HepG2 (cell line): ENCODE measurements around the gene C1R. TPM values are rescaled to one million over a fixed set of nuclear protein-coding genes. Genes with fewer than 3 reads are reported as not detected.

Experiments
- AGO2 ChIP-seq: fragments of 200-400 bp; formaldehyde crosslinking; optimal IDR thresholded peaks from 2 replicates; pipeline ENCODE3; 2017; ENCODE audit warnings: mild to moderate bottlenecking, low read depth, low read length, moderate library complexity
- HDAC6 ChIP-seq: fragments of 200-600 bp; sonication (generic); IDR thresholded peaks from 2 replicates; pipeline ENCODE4 v1.7.0; 2017; ENCODE audit warnings: mild to moderate bottlenecking, antibody characterized with exemption, low read length, low read depth
- HOXA3 ChIP-seq: sonication (generic); formaldehyde crosslinking; IDR thresholded peaks from 2 replicates; pipeline ENCODE4 v1.5.0; 2020; ENCODE audit warnings: missing genetic modification reagents
- NAIF1 ChIP-seq: sonication (generic); formaldehyde crosslinking; IDR thresholded peaks from 2 replicates; pipeline ENCODE4 v1.5.0; 2020; ENCODE audit warnings: mild to moderate bottlenecking, missing genetic modification reagents, borderline replicate concordance
- POLR2G ChIP-seq: fragments of 200-400 bp; formaldehyde crosslinking; IDR thresholded peaks from 2 replicates; pipeline ENCODE4 v1.6.1; 2018; ENCODE audit warnings: mild to moderate bottlenecking, low read depth, low read length, moderate library complexity
- PRPF4 ChIP-seq: fragments of 200-400 bp; formaldehyde crosslinking; IDR thresholded peaks from 2 replicates; pipeline ENCODE4 v1.6.1; 2016; ENCODE audit warnings: low read length, low read depth; ENCODE audit not compliant: poor library complexity, severe bottlenecking
- SP2 ChIP-seq: sonication (generic); formaldehyde crosslinking; IDR thresholded peaks from 2 replicates; pipeline ENCODE4 v1.5.1; 2020; ENCODE audit warnings: mild to moderate bottlenecking, missing genetic modification reagents
- YEATS4 ChIP-seq: sonication (generic); formaldehyde crosslinking; IDR thresholded peaks from 2 replicates; pipeline ENCODE4 v1.4.0; 2020; ENCODE audit warnings: missing genetic modification reagents, borderline replicate concordance
- ZFP90 ChIP-seq: sonication (generic); formaldehyde crosslinking; IDR thresholded peaks from 2 replicates; pipeline ENCODE4 v1.8.0; 2022; ENCODE audit warnings: missing genetic modification reagents, mild to moderate bottlenecking, inconsistent platforms, borderline replicate concordance
- ZNF17 ChIP-seq: sonication (generic); formaldehyde crosslinking; IDR thresholded peaks from 2 replicates; pipeline ENCODE4 v1.5.0; 2020; ENCODE audit warnings: mild to moderate bottlenecking, missing genetic modification reagents
- ZNF430 ChIP-seq: sonication (generic); formaldehyde crosslinking; IDR thresholded peaks from 2 replicates; pipeline ENCODE4 v1.9.0; 2021; ENCODE audit warnings: mild to moderate bottlenecking, missing genetic modification reagents
- ZNF550 ChIP-seq: sonication (generic); formaldehyde crosslinking; IDR thresholded peaks from 2 replicates; pipeline ENCODE4 v1.4.0; 2020; ENCODE audit warnings: mild to moderate bottlenecking, missing genetic modification reagents, borderline replicate concordance
- ZNF557 ChIP-seq: sonication (generic); formaldehyde crosslinking; IDR thresholded peaks from 2 replicates; pipeline ENCODE4 v1.4.0; 2020; ENCODE audit warnings: missing genetic modification reagents
- ZNF564 ChIP-seq: sonication (generic); formaldehyde crosslinking; IDR thresholded peaks from 2 replicates; pipeline ENCODE4 v1.8.1; 2023; ENCODE audit warnings: mild to moderate bottlenecking, missing genetic modification reagents
- ZNF83 ChIP-seq: sonication (generic); formaldehyde crosslinking; IDR thresholded peaks from 2 replicates; pipeline ENCODE4 v1.4.0; 2020; ENCODE audit warnings: missing genetic modification reagents, mild to moderate bottlenecking, borderline replicate concordance
- ZSCAN9 ChIP-seq: IDR thresholded peaks from 2 replicates; pipeline ENCODE4 v1.6.1; 2016; ENCODE audit warnings: borderline replicate concordance
- polyA plus RNA-seq, 8 experiments: library from polyadenylated mRNA; depleted of rRNA in 3 of 8; stranded (reverse) in 7 of 8; unstranded in 1 of 8; fragments of >200 nt; fragmentation: Illumina TruSeq in 4 of 8; extraction: Trizol in 4 of 8; gene quantifications; 2 replicates each; pipeline versions ENCODE4 v1.2.1 to v1.2.3, GENCODE V29; 2011 to 2016; ENCODE audit warnings: low read depth in 4 of 8, missing spikeins in 1 of 8, mixed read lengths in 1 of 8; ENCODE audit not compliant: insufficient read depth in 1 of 8
- total RNA-seq, 5 experiments: library from RNA; depleted of rRNA; stranded (reverse); fragments of >200 nt; fragmentation: Illumina TruSeq; extraction: Trizol; gene quantifications; 2 replicates each; pipeline ENCODE4 v1.2.3, GENCODE V29; 2016; ENCODE audit warnings: low read depth in 1 of 5
- TF ChIP-seq, protein P1 (sequence below): sonication (generic); formaldehyde crosslinking; IDR thresholded peaks from 2 replicates; pipeline ENCODE4 v1.4.0; 2020; ENCODE audit warnings: missing genetic modification reagents, mild to moderate bottlenecking, borderline replicate concordance
- TF ChIP-seq, protein P2 (sequence below): IDR thresholded peaks from 2 replicates; pipeline ENCODE4 v1.6.1; 2016; ENCODE audit warnings: control low read depth
- TF ChIP-seq, protein P3 (sequence below): IDR thresholded peaks from 2 replicates; pipeline ENCODE4 v1.6.1; 2016; ENCODE audit warnings: low read depth, borderline replicate concordance
- TF ChIP-seq, protein P4 (sequence below): sonication (generic); formaldehyde crosslinking; IDR thresholded peaks from 2 replicates; pipeline ENCODE4 v1.8.0; 2022; ENCODE audit warnings: low read depth, missing genetic modification reagents
- TF ChIP-seq, protein P5 (sequence below): sonication (generic); formaldehyde crosslinking; IDR thresholded peaks from 2 replicates; pipeline ENCODE4 v1.5.0; 2020; ENCODE audit warnings: mild to moderate bottlenecking, missing genetic modification reagents

C1R gene
- total and polyA plus RNA-seq, 2 of the 13 experiments (the other 11 are each of a cell fraction or from before 2014, with no cell fraction given) = 3.5 to 6.5 TPM

DNA sequence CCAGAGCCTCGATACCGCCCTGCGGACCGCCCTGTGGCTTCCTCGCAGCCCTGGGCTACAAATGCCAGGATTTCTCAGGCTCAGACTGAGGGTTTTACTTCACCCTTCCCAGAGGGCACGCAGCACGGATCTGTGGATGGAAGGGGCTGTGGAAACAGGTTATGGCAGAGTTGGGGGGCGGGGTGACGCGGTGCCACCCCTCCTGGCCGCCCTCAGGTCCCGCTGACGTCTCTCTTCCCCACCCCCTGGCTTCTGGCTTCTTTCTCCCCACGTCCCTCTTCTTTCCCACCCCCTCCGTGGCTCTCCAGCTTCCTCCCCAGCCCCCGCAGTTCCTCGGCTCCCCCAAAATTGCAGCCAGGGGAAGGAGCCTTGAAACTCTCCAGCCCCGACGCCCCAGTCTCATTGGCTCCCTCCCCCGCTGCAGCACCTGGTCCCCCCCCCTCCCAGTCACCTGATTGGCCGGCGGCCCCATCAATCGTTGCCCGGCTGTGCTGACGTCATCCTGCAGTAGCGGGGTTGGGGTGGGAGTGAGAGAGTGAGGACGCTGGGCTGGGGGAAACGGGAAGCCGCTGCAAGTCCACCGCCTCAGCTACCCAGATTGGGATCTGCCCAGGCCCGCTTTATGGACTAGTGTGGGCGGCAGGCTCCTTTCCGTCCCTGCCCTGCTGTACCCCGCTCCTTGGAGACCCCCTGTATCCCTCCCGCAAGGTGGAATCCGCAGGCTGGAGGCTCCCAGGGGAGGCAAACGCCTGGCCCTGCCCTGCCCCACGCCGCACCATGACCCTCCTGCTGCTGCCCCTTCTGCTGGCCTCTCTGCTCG is 37.8 kb upstream of the C1R start, which contains the start of gene CLSTN3 (continued):
- TF ChIP-seq, protein P1, sequence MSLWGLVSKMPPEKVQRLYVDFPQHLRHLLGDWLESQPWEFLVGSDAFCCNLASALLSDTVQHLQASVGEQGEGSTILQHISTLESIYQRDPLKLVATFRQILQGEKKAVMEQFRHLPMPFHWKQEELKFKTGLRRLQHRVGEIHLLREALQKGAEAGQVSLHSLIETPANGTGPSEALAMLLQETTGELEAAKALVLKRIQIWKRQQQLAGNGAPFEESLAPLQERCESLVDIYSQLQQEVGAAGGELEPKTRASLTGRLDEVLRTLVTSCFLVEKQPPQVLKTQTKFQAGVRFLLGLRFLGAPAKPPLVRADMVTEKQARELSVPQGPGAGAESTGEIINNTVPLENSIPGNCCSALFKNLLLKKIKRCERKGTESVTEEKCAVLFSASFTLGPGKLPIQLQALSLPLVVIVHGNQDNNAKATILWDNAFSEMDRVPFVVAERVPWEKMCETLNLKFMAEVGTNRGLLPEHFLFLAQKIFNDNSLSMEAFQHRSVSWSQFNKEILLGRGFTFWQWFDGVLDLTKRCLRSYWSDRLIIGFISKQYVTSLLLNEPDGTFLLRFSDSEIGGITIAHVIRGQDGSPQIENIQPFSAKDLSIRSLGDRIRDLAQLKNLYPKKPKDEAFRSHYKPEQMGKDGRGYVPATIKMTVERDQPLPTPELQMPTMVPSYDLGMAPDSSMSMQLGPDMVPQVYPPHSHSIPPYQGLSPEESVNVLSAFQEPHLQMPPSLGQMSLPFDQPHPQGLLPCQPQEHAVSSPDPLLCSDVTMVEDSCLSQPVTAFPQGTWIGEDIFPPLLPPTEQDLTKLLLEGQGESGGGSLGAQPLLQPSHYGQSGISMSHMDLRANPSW (CRISPR knock-in tag) = no peak
- TF ChIP-seq, protein P2, sequence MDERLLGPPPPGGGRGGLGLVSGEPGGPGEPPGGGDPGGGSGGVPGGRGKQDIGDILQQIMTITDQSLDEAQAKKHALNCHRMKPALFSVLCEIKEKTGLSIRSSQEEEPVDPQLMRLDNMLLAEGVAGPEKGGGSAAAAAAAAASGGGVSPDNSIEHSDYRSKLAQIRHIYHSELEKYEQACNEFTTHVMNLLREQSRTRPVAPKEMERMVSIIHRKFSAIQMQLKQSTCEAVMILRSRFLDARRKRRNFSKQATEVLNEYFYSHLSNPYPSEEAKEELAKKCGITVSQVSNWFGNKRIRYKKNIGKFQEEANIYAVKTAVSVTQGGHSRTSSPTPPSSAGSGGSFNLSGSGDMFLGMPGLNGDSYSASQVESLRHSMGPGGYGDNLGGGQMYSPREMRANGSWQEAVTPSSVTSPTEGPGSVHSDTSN (CRISPR knock-in tag) = peak; percentile 90
- TF ChIP-seq ZNF550 (CRISPR knock-in tag) (no peak), ZNF83 (CRISPR knock-in tag) (peak; percentile 21; the same call in 1 of the 2 replicates), POLR2G (peak; percentile 80), PRPF4 (no peak), HOXA3 (peak; percentile 6; the same call in 1 of the 2 replicates), SP2 (CRISPR knock-in tag) (peak; percentile 91), ZNF564 (CRISPR knock-in tag) (0 out of 2 replicates have a peak, but pooled peaks have one; percentile 1), ZNF17 (no peak), YEATS4 (peak; percentile 80; the same call in 1 of the 2 replicates), AGO2 (peak; percentile 80), NAIF1 (no peak), ZNF430 (CRISPR knock-in tag) (peak; percentile 13; the same call in 1 of the 2 replicates), ZFP90 (CRISPR knock-in tag) (0 out of 2 replicates have a peak, but pooled peaks have one; percentile 6), ZSCAN9 (CRISPR knock-in tag) (no peak), HDAC6 (no peak), ZNF557 (CRISPR knock-in tag) (no peak)
- TF ChIP-seq, protein P3, sequence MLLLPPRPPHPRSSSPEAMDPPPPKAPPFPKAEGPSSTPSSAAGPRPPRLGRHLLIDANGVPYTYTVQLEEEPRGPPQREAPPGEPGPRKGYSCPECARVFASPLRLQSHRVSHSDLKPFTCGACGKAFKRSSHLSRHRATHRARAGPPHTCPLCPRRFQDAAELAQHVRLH (CRISPR knock-in tag) = peak; percentile 69; the same call in 1 of the 2 replicates
- TF ChIP-seq, protein P4, sequence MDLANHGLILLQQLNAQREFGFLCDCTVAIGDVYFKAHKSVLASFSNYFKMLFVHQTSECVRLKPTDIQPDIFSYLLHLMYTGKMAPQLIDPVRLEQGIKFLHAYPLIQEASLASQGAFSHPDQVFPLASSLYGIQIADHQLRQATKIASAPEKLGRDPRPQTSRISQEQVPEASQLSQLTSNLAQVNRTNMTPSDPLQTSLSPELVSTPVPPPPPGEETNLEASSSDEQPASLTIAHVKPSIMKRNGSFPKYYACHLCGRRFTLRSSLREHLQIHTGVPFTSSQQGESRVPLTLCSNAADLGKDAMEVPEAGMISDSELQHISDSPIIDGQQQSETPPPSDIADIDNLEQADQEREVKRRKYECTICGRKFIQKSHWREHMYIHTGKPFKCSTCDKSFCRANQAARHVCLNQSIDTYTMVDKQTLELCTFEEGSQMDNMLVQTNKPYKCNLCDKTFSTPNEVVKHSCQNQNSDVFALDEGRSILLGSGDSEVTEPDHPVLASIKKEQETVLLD (CRISPR knock-in tag) = no peak
- TF ChIP-seq, protein P5, sequence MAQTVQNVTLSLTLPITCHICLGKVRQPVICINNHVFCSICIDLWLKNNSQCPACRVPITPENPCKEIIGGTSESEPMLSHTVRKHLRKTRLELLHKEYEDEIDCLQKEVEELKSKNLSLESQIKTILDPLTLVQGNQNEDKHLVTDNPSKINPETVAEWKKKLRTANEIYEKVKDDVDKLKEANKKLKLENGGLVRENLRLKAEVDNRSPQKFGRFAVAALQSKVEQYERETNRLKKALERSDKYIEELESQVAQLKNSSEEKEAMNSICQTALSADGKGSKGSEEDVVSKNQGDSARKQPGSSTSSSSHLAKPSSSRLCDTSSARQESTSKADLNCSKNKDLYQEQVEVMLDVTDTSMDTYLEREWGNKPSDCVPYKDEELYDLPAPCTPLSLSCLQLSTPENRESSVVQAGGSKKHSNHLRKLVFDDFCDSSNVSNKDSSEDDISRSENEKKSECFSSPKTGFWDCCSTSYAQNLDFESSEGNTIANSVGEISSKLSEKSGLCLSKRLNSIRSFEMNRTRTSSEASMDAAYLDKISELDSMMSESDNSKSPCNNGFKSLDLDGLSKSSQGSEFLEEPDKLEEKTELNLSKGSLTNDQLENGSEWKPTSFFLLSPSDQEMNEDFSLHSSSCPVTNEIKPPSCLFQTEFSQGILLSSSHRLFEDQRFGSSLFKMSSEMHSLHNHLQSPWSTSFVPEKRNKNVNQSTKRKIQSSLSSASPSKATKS (CRISPR knock-in tag) = no peak
